ENCODE data around the gene LDHAL6B.
"Not testable (repeated sequence)": the region's sequence is repeated elsewhere in the genome, so short reads cannot be mapped to it uniquely, and the experiment has no call there.

Gene LDHAL6B

DNA sequence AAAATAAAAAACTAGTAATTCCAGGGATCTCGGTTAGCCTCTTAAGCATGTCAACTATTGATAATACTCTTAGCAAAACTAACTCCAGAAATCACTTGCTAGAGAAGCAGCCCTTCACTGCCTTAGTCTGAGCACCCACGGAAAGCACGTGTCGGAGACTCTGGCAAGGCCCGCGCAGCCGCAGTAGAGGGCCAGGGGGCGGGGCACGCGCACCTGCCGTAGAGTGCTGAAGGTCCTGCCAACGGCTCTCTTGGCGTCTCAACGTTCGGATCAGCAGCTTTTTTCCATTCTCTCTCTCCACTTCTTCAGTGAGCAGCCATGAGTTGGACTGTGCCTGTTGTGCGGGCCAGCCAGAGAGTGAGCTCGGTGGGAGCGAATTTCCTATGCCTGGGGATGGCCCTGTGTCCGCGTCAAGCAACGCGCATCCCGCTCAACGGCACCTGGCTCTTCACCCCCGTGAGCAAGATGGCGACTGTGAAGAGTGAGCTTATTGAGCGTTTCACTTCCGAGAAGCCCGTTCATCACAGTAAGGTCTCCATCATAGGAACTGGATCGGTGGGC, at the start of gene LDHAL6B:
Gene LDHAL6B, plus strand, starts transcription at position 221 of the 561 bp plus-strand sequence. Its CDS starts 98 bp downstream, at position 319.
- DNase-seq (ENCODE audit: low read depth), result no peak

DNA sequence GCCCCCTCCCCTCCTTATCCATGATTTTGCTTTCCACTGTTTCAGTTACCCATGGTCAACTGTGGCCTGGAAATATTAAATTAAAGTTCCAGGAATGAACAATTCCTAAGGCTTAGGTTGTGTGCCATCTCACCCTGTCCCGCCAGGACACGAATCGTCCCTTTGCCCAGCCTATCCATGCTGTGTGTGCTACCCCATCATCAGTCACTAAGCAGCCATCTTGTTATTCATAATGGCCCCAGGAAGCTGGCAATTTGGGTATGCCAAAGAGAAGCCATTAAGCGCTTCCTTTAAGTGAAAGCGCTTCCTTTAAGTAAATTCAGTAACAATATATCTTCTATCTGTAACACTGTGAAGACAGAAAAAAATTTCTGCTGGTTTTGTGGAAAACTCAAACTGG, 49.2 kb upstream of the LDHAL6B start:
- no peak for DNase-seq (ENCODE audit: low read depth)

GRCh38 chr15:59157840-59158700, 48.6 kb upstream of the LDHAL6B start:
- no peak for DNase-seq (ENCODE audit: low read depth)

DNA sequence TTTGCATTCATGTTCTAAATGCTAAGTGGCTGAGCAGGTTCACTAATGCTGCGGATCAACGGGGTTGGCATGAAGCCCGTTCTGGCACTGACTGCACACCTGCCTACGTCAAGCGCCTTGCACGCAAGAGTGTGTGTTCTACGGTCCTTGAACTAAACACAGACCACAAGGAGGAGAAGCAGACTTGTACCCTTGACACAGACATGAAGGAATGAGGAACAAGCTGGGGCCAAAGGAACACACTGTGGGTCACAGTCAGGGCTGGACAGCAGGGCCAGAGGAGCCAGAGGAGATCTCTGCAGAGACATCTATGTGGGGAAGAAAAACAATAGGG, 48.0 kb upstream of the LDHAL6B start:
- no peak for DNase-seq (ENCODE audit: low read depth)

DNA sequence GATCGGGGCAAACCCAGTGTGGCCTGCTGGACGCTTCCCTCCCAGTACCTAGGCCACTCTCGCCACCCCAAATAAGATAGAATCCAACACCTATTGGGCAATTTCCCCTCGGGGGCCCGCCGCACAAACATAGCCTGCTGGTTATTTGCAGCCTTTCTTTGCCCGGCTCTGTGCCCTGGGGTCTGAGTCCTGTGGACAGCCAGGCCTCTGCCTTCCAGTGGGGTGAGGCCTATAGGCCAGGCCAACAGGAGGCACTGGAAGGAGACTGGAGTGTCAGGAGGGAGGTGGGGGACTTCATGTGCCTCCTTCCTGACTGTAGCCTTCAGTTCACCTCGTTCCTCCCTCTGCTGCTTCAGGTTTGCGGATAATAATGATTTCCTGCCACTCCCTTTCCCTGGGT, 47.4 kb upstream of the LDHAL6B start:
- no peak for DNase-seq (ENCODE audit: low read depth)

GRCh38 chr15:59160880-59161593, 45.6 kb upstream of the LDHAL6B start:
- DNase-seq (ENCODE audit: low read depth), result no peak

- not testable (repeated sequence) for DNase-seq (ENCODE audit: low read depth)
These were observed 44.6 kb upstream of the LDHAL6B start for GRCh38 chr15:59162080-59162479.

DNA sequence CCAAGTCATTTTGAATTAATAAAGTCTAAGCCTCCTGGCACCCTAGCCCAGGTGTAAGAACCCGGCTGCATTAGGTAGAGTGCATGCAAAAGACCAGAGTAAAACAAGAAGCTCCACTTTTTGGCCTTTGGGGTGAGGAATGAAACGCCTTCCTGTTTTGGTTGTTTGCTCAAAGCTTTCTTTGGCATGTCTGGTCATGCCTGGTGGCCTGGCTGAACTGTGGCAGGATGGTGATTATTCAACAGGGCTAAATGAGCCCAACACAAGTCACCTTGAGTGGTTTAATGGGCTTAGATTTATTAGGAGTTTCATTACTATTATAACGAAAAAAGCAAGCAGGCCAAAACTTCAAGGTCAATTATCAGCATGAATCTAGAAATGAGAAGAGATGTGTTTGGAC, 40.9 kb upstream of the LDHAL6B start:
- no peak for DNase-seq (ENCODE audit: low read depth)

GRCh38 chr15:59166166-59166565, 40.5 kb upstream of the LDHAL6B start:
- no peak for DNase-seq (ENCODE audit: low read depth)

DNA sequence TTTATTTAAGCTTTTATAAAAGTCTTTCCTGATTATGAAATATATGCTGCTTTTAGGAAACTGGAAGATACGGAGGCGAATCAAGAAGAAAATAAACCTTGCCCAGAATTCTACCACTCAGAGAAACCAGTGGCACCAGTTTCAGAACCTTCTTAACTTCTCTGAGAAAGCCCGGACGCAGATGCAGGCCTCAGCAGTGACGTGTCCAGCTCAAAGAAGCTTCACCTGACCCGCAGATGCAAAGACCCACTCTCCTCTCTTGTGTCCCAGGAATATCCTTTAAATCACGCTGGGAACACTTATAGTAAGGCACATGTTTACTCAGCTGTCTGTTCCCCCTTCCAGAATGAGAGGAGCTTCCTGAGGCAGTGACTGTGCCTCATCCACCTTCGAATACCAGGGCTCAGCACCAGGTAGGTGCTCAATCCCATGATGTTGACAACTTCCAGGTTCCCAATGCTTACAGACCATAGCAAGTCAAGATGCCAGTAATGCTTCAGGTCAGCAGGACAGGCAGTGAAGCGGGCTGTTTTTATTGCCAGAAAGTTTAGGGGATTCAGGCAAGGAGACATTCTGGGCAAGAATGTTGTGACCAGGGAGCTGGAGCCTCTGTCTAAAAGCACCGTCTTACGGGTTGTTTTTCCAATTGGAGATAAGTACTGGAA, 39.9 kb upstream of the LDHAL6B start:
- DNase-seq (ENCODE audit: low read depth), result no peak

GRCh38 chr15:59168536-59168935, 38.1 kb upstream of the LDHAL6B start:
- DNase-seq (ENCODE audit: low read depth), result no peak

DNA sequence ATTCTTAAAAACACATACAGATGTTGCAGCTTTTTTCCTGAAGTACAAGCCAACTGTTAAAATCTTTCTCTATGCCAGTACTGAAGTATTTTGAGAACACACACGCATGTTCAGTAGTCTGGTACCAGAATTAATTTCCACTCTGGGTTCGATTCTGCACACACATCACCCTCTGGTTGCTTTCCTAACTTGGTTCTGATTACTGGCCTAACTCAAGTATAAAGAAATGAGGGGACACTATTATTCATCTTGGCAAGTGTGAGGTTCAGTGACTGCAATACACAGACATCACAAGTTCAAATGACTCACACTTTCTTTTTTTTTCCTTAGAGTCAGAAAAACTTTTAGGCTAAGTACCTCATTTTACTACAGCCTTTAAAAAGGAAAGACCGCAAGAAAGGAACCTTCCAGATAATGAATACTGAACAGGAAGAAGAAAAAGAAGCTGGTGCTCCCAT, 37.4 kb upstream of the LDHAL6B start:
- no peak for DNase-seq (ENCODE audit: low read depth)

DNA sequence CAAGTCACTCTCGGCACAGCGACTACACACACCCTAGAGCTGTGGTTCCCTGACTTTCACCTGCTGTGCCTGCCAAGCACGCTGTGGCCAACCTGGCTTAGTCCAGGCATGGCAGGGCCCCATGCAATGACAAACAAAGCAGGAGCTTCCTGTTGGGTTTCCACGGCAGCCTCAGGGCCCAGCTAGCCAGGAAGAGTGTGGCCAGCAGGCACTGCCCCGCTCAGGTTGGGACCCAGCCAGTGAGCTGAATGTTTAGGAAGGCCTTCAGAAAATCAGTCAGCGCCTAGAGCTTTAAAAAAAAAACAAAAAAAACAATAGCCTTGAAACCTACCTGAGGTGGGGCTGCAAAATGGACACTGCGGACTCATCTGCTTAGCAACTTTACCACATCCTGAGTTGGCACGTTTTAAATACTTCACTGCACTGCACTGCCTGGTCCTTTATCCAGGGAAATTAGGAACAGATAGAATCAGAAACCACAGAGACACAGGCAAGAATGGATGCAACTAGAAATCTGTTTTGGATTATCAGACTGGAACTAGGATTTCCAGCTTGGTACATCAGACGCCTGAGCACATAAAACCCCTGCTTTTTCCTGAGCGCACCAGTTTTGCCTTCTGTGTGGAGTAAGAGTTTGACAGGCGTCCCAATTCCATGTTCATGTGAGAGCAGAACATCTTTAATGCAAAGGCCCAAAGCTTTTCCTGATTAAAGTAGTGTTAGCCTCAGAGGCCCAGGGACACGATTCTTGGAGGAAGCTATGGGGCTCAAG, 36.2 kb upstream of the LDHAL6B start:
- no peak for DNase-seq (ENCODE audit: low read depth)

DNA sequence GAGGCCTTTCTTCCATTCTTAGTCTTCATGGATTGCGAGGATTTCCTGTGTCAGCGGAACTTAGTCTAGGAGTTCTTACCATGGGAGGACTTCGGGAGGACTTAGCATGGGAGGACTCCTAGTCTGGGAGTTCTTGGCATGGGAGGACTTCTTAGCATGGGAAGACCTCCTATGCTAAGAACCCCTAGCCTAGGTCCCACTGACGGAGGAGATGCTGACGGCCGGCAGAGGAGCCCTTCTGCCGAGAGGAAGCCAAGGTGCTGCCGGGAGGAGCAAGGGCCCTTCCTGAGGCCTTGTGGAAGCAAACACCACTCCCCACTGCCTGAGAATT, 35.6 kb upstream of the LDHAL6B start:
- no peak for DNase-seq (ENCODE audit: low read depth)

DNA sequence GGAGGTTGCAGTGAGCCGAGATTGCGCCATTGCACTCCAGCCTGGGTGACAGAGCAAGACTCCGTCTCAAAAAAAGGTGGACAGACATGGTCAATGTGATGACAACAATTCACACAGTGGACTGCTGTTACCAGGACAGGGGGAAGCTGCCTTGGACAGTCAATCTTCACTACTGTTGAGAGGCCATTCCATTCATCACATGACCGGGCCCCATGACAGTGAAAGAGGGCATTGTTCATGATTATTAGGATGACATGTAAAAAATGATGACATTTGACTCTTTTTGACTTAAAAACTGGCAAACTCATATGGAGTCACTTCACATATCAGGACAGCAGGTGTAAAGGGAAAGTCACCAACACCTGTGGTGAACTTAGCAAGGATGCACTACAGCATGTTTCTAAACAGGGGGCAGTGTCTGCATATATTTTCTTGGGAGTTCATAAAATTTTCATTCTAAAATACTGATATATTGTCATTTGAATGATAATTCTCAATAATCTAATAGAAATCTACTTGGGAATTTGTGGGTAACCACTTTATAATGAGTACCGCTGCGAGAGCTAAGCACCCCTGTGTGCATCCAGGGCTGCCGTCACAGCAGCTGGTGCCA, 34.2 kb upstream of the LDHAL6B start:
- no peak for DNase-seq (ENCODE audit: low read depth)

GRCh38 chr15:59173194-59173593, 33.4 kb upstream of the LDHAL6B start:
- DNase-seq (ENCODE audit: low read depth), result no peak

DNA sequence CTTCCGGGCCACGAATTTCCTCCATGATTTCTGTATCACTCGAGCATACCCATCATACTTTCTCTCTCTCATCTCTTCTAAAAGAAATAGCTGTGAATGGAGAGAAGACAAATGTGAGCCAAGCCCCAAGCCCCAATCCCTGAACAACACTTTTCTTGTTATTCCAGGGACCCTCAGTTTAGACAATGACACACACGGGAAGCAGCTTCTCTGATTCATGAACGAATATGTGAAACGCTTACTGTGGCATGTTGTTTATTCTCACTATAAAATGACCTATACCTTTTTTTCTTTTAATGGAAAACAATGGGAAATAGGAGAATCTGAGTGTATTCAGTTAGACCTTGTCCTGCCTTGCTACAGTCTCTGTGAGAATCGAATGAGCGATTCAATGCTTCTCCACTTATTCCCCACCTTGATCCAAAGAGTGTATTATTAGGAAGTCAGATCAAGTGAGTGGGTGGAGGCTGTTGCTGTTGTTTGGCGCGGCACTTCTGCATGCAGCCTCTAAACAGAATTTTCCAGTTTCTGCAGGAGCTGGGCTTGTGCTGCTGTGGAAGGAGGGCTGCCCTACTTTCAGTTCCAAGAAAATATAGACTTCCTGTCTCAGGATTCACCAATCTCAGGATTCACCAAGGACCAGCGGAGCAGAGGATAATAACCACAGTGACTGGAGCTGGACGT, 32.4 kb upstream of the LDHAL6B start:
- no peak for DNase-seq (ENCODE audit: low read depth)

DNA sequence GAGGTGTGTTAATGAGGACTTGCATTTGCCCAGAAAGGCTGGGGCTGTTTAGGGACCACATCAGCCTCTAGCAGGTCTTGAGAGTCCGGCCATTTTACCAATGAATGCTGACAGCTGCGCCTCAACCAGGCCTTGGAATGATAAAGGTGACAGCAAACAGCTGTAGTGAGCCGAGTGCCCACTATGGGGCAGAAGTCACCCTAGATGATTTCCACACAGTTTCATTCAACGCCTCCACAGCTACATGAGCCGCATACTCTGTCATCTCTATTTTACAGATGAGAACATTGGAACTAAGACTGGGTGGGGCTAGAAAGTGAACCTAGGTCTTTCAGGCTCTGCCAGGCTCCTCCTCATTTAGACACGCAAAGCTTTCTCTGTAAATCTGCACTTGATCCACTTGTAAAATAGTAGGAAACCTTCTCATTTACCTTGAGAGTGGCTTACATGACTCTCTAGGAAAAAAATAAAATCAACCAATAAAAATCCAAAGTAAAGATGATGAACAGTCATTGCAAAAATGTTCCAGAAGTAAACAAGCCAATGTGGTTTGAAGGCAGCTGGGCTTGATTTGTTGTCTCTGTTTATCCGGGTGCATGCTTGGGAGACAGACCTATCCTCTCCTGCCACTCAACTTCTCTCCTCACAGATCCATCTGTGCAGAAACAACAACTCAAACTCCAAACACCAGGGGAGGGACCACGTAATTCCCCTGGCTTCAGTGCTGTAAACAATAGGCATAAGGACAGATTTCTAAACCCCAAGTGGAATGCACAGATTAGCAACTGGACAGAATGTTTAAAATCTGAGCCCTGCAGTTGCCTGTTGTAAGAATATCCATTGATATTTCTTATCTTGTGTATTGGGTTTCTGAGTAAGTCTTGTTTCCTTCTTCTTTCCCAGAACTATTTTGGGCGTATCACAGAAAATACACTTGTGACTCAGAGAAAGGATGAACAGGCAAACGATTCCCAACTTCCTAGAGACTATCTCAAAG, 31.5 kb upstream of the LDHAL6B start:
- no peak for DNase-seq (ENCODE audit: low read depth)

DNA sequence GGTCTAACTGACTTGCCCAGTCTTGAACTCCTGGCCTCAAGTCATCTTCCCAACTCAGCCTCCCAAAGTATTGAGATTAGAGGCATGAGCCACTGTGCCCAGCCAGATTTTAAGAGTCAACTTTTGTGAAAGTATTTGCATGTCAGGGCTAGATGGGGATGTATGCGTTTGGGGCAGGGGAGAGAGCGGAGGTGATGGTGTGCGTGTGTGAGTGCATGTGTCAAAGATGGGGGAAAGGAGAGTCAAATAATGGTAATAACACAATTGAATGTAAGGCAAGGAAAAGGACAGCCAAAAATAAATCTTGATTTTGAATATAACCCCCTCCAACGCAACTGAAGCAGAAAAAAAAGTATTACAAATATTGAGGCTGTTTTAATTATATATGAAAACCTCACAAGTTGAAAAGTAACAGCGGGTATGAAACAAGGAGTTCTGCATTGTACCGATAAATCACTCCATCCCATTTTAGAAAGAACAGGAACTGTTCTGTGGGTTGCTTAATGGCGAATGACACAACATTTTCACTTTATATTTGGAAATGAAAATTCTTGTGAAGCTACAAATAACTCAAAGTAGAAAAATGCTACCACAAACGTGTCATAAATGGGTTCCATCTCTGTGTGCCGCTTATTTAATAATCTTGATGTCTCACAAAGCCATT, 29.9 kb upstream of the LDHAL6B start:
- no peak for DNase-seq (ENCODE audit: low read depth)

Data from activated gamma-delta T cell treated with anti-CD3 and anti-CD28 coated beads, Interleukin-2, amount 50 U/mL, for 16 hours (primary cell).